Daoy (cell line): ENCODE measurements around the gene SNX33. TPM values are rescaled to one million over a fixed set of nuclear protein-coding genes. Genes with fewer than 3 reads are reported as not detected.
"Not testable (repeated sequence)": the region's sequence is repeated elsewhere in the genome, so short reads cannot be mapped to it uniquely, and the experiment has no call there.

Source experiments
- DNase-seq: peaks from one replicate; pipeline ENCODE4 v3.0.0-alpha.2; 2015; ENCODE audit warnings: low read depth
- total RNA-seq: library from RNA; depleted of rRNA; stranded (reverse); fragments of >200 nt; shearing (Covaris generic); gene quantifications from 2 replicates; pipeline ENCODE4 v1.2.3, GENCODE V29; 2014

The SNX33 gene
- total RNA-seq, 1 experiment from 2014 or later, result 7.8 TPM

DNA sequence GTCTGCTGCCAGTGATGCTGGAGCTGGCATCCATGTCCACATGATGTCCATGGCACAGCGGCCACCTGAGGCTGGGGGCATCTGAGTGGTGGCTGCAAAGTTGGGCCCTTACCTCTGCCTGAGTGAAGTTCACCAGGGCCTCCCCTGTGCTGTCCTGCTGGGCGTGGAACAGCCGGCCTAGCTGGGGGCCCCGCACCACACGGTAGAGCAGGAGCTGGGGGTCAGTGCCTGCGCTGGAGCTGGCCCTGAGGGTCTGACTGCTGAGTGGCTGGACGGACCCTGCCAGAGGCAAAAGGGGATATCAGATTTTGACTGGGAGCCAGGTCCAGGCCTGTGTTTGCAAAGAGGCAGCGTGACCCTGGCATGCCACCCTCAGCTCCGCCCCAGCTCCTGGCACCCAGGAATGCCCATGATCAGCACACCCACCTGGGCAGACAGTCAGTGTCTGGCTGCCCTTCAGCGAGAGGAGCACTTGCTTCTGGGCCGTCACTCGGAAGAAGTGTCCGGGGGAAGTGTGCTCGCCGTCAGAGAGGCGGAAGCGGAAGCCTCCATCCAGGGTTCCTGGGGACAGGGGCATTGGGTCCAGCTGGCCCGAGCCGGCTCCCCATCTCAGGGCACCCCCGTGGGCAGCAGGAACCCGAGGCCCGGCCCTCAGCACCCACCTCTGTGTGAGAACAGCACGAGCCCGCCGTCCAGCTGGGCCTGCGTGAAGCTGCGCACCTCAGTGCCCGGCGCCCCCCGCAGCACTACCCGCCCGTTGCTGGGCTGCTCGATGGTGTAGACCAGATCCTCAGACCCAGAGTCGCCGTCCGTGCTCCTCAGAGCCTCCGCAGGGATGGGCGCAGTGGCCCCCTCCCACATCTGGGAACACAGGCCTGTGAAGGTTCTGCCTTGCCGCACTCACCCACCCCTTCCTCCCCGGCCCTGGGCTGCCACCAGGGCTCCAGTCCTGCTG lies 34.7 kb downstream of the SNX33 start:
- no peak for DNase-seq

DNA sequence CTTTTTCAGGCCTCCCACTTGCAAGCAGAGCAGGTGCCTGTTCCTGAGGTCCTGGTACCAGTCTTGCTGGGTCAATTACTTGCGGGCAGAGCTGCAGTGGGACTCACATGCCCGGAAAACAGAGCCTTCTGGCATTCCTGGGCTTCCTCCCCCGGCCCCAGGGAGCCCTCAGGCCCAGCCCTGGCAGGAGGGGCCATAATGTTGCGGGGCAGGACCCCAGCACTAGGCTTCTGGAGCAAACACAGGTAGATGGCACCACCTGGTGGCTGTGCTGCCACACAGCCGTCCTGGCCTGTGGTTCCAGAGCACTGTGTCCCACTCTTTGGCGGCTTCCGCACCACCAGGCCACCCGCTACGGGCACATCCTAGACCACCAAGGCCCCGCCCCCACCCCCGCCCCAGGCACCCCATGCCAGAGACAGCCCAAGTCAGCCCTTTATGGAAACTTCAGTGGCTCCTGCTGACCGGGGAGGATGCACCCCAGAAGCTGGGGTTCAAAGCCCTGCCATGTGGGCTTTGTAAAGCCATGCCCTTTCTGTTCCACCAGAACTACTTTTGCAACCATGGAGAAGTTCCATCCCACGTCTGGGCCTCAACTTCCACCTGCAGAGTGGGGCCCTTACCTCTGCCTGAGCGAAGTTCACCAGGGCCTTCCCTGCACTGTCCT lies 36.1 kb downstream of the SNX33 start:
- peak; percentile 68 for DNase-seq

DNA sequence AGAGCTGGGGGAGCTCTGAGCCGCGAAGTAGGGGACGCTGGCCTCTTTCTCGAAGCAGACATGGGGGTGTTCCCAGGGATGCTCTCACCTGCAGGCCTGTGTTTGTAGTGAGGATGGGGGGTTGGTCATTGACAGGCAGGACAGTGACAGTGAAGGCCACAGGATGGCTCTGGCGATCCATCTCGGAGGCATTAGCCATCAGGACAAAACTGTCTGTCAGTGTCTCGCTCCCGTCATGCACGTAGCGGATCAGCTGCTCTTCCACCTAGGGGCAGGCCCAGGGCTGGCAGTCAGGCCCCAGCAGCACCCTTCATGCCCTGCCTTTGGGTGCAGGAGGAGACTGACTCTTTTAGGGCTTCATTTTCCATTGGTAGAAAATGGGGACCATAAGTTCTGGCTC lies 36.9 kb downstream of the SNX33 start:
- no peak for DNase-seq

DNA sequence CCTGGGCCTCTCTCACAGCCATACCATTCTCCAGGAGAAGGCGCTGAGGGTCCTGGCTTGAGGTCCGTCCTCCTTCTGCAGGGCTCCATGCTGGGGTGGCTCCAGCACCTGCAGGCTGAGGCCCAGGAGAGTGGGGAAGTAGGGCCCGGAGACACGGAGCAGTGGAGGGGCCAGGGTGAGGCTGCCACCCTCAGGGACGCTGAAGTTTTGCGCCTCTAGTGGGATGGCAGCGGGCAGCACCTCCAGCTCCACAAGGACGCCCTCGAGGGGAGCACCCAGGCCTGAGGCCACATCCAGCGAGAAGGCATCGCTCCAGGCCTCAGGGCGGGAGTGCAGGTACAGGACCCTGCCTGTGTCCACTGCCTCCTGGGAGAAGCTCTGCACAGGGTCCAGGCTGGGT lies 37.5 kb downstream of the SNX33 start:
- DNase-seq, result no peak

DNA sequence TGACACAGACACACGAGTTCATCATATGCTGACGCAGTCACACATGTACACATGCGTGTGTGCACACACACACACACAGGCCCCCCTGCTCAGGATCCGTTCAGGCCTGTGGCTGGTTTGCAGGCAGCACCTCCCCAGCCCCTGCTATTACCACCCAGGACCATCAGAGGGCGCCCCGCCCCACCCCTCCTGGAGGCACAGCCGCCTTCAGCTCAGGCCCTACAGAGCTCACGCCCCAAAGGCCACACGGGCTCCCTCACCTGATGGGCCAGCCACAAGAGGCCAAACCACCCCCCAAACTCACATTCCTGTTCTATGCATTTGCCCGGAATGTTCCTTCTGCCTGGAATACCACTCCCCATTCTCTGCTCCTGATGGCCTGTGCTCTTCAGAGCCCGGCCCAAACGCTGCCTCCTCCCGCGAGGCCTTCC lies 38.5 kb downstream of the SNX33 start:
- DNase-seq, result peak; percentile 77

DNA sequence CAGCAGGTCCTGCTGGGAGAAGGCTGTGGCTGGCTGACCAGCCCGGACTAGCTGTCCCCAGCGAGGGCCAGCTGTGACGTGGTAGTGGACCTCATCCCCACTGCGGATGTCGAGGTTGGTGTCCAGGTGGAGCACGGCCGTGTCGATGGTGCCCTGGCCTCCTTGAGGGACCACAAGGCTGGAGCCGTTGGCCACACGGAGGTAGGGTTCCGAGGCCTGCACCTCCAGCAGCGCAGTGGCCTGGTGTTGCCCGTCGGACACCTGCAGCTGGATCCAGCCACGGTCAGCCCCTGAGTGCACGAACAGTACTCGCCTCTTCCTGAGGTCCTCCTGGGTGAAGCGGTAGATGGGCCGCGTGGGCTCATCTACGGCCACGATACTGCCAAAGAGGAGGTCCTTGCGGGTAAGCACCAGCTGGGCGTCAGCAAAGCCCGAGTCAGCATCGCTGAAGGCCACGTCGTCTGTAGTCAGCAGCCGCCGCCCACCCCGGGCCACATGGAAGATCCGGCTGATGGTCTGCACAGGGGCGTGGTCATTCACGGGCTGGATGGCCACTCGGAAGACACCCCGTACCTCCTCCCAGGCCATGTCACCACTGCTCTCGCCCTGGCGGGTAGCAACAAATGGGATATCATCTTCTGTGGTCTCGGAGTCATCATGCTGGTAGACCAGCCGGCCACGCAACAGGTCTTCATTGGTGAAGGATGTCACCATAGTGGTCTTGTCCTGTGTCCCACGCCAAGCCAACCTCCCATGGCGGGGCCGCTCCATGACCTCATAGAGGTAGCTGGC lies 40.0 kb downstream of the SNX33 start:
- DNase-seq, result no peak

DNA sequence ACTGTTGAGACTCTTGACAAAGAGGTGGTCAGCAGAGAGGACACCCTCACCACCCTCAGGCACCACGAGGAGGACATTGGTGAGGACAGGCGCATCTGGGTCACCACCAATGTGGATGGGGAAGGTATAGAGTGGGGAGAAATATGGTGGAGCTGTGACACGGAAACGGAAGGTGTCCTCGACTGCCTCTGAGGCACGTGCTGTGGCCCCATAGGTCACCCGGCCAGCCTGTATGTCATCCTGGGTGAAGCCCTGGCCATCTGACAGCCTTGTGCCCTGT lies 40.5 kb downstream of the SNX33 start:
- no peak for DNase-seq

DNA sequence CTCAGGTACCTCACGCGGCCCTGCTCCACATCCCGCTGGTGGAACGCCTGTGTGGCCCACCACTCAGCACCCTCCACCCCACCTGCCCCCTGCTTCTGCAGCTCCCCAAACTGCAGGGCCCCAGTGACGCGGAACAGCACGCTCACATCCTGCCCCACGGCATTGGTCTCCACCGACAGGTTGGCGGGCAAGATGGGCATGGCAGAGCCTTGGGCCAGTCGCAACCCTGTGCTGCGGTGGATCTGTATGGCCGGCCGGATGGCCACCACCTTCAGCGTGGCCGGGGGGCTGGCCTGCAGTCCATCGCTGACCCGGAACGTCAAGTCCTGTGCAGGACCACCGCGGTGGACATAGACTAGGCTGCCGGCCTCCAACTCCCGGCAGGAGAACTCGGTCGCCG lies 41.1 kb downstream of the SNX33 start:
- no peak for DNase-seq

DNA sequence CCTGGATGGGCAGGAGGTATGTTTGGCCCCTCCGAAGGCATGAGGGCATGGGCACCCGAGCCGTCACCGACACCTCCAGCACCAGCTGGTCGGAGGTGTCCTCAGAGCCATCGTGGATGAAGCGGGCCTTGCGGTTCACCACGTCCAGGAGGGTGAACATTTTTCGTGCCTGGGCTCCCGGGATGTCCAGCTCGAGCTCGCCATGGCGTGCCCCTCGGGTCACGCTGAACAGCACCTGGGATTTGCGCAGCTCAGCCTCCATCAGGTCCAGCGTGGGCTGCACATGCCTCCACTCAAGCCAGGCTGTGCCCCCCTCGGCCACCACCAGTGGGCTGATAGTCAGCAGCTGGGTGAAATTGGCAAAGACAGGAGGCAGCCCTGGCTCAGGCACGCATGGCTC lies 41.7 kb downstream of the SNX33 start:
- not testable (repeated sequence) for DNase-seq

DNA sequence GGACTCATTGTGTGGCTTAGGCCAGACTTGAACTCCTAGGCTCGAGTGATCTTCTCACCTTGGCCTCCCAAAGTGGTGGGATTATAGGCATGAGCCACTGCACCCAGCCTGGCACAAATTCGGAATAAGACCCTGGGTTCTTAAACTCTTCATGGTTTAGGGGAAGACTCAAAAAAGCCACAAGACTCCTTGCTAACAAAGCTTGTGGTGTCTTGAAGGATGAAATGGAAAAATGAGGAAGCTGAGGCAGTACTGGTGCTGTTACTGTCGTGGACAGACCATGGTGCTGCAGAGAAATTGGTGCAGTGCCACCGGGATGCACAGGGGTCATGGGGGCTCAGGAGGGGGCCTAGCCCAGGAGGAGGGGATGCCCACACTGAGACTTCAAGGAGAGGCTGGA lies 44.6 kb downstream of the SNX33 start:
- not testable (repeated sequence) for DNase-seq

DNA sequence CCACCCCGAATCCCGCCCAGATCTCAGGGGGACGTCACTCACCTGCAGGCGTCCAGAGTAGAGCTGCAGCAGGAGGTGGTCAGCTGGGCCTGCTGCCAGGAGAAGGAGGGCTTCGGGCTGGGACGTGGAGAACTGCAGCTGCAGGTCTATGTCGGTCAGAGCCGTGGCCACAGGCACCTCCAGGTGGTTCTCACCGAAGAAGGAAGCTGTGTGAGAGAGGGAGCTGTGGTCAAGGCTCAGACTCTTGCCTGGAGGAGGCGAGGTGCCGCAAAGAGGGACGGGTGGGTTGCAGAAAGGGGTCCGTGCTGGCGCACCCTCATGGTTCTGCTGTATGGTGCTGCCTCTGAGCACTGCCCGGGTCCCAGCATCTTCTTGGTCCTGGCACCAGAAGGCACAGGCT lies 45.3 kb downstream of the SNX33 start:
- DNase-seq, result not testable (repeated sequence)

DNA sequence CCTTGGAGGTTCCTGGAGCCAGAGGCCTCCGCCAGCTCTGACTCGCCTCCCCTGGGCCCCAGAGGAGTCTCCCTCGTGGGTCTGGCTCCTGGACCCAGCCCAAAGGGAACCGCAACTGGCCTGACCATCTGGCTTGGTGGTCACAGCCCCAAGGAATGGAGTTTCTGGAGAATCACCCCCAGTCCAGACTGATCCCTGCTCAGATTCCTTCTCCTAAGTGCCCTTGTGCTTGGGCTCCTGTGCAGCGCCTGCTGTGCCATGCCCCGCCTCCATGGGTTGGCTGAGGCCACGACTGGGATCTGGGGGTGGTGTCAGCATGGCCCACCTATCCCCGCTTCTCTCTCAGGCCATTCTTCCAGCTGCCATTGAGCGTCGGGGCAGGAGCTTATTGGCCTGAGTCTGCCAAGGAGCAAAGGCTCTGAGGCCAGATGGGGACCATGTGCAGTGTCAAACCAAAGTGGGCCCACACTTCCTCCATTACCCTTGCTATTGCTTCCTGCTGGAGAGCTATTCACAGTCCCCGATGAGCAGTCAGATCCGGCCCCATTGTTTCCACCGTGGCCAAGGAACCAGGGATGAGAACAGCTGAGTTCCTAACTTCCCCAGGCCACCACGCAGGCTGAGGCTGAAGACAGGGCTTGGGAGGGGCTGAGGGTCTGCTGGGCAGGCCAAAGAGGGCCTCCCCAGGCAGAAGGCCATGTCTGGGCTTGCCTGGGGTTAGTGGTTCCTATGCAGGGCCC lies 46.0 kb downstream of the SNX33 start:
- peak; percentile 59 for DNase-seq

DNA sequence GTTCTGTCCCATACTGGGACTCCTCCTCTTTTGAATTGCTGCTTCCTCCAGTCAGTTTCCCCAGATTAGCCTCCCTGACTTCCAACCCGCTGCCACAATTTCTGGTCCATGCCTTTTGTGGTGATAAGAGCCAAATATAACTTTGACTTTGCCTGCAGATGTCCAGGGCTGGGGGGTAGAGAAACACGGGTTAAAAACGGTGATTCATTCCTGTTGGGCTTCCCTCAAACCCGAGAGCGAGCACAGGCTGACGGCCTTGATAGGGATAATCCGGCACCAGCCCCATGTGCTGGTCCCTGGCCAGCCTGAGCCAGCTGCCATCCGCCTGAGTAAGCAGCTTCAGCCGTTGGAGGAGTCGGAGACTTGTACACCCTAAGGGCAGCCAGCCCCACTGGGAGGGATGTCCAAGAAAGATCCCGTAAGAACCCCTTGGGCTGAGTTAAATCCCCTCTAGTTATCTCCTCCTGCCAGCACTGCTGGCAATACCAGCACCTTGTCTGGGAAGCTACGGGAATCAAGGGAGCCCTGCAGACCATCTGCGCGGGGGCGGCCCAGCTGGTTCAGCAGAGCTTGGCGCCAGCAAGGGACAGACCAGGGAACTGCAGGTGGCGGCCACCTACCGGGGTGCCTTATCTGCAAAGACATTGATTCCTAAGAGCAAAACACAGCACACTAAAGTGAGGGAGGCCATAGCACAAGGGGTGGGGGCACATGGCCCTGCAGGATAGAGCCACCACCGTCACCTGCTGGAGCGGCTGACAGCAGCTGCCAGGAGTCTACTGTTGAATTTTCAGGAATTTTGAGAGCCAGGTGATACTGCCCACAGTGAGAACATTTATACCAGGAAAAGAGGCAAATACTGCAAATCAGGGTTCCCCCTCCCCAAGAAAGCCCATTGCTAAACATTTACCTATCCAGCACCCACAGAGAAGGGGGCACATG lies 46.8 kb downstream of the SNX33 start:
- peak; percentile 97 for DNase-seq

DNA sequence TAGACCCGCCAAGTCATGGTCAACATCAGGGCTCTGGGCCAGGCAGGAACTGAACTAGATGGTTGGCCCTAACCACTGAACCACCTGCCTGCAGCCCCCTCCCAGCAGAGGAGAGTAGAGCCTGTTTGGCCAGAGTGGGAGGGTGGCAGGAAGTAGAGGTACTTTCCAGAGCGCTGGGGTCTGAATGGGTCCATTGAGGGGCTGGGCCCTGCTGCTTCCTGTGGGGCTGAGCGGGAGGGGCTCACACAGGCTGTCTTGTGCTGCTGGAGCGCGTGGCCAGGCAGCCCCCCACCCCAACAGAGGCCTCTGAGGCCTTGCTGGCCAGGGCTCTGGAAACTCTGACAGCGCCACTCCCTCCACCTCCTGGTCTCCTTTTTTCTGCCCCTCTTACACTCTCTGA lies 47.5 kb downstream of the SNX33 start:
- no peak for DNase-seq

DNA sequence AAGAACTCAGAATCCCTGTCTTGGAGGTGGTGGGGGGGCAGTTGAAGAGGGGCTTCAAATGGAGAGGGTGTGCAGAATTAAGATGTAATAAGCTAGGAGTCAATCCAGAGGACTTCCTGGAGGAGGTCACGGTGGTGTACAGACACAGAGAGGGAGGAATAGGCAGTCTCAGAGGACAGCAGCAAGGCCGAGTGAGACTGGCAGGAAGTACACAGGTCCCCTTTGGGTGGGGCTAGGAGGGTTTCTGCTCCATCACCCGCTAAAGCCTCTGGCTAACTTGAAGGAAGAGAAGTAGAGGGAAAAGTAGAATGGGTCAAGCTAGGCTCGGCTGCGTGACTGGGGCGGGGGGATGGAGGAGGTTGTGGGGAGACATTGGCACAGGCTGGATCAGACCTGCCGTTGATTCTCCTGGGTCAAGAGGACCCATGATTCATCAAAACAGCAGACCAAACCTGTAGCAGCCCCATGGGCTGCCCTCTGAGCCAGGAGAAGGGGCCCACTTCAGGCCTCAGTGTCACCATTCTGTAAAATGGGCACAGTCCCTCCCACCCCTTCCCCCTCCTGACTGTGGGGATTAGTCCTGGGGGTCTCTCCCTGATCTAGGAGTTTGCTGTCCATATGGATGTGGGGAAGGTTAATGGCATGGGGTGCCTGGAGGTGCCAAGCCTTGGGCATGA lies 48.1 kb downstream of the SNX33 start:
- no peak for DNase-seq

DNA sequence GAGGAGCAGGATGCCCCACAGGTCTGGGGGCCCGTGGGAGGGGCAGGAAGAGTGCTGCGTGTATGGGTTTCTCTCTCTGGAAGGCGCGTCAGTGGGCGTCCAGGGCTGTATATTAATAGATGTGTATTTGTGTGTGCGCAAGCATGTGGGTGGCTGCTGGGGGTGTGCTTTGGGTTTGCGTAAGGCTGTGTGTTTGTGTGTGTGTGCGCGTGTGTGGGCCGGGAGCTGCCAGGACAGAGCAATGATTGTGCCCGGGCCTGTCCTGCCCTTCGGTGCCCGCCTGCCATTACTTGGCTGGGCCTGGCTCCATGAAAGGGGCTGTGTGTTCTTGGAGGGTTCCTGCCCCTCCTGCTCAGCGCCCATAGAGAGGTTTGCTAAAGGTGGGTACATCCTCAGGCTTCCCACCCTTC lies 48.6 kb downstream of the SNX33 start:
- DNase-seq, result no peak

DNA sequence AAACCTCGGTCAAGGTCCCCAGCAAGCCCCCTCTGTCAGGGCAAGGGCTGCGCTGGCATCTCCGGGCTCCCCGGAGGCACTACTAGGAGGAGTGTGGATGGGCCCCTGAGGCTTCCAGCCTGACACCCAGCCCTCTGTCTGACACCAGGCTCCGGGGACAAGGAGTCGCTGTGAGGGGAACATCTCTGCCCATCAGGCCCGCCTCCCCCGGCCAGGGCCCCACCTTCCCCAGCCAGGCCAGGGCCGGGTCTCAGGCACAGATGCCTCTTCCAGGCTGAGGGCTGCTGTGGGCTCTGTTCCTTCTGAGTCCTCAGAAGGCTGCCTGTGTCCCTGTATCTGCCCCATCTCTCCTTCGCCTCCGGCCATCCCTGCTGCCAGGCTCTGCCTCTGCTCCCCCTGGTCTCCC lies 49.1 kb downstream of the SNX33 start:
- no peak for DNase-seq

DNA sequence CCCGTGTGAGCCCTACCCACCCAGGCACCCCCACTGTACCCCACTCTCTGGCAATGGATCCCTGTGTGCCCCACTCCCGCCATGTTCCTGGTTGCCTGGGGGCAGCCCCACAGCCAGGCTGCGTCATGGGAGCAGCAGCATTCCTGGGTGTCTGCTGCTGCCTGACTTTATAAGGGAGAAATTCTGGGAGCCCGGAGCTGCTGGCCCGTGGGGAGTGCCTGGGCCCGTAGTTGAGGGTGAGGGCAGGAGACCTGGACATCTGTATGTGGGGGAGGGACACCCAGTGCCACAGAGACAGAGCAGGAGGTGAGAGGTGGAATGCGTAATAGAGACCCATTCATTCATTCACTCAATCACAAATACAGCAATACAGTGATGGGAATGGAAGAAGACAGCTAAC lies 49.8 kb downstream of the SNX33 start:
- DNase-seq, result no peak

DNA sequence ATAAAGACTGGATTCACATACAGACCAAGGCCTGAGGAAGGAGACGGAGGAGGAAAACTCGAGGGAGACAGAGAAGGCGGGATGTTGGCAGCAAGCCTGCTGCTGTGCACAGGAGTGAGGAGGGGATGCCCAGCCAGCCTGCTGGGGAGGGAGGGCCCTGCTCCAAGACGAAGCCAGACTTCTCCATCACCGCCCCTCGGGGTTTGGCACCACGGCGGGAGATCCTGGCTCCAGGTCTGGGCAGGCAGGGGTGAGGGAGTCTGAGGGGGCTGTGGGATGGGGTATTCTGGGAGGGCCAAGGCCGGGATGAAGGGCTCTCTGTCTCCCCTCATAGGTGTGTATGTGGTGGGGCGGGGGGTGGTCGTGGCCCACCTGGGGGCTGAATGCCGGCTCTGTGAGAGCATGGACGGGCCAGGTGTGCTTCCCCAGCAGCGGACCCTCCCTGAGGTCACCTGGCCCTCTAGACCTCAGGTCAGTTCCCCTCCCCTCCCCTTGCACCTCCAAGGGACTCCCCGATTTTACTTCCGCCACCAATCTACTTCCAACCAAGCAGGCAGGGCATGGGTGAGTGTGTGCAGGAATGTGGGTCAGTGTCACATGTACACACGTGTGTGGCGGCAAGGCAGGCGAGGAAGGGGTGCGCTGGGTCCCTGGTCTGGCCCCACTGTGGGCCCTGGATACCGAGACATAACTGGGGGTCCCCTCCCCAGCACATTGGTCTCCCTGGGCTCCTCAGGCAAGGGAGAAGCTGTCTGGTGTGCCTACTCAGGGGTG lies 50.4 kb downstream of the SNX33 start:
- not testable (repeated sequence) for DNase-seq
